HG03571 (cell line): ENCODE data around the gene RDX.
"Not testable (repeated sequence)": the region's sequence is repeated elsewhere in the genome, so short reads cannot be mapped to it uniquely, and the experiment has no call there.

Experiments
- ATAC-seq: cut with Tn5 transposase; IDR thresholded peaks from one replicate; pipeline ENCODE4 v1.9.1; 2021; ENCODE audit not compliant: unreplicated experiment

RDX gene

DNA sequence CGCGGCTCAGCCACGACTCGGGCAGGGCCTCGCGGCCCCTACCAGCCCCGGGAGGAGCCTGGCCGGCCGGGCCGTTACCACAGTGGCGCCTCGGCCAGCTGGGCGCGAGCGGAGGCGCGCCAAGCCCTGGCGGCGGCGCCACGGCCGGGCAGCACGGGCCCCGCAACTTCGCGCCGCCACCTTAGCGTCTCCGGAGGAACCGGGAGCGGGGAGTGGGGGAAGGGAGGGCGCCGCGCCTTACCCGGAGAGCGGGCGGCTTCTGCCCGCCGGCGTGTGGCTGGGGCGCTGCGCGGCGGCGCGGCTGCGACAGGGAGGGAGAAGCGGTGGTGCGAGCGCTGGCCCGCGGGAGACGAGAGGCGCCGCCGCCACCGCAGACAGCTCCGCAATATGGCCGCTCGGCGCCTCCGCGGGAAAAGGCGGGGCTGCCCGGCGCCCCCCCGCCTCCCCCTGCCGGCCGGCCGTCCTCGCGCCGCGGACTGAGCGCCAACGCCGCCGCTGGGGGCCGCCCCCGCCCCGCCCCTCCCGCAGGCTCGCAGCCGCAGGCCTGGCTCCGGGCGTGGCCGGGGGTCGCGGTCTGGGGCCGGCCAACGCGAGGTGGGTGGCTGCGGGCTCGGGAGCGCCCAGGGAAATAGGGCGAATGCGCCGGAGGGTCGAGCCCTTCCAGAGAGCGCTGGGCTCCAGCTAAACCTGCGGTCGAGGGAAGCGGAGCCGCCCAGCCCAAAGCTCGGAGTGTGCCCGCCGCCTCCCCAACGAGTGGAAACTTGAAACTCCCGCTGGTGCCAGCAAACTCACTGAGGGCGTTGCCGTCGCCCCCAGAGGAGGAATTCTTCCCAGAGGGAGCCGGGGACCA lies at the start of gene RDX:
TSS of gene RDX (minus strand) at position 389 of the 850 bp plus-strand sequence. CDS start 16,922 bp downstream, outside the sequence.
- peak; percentile 79 for ATAC-seq

DNA sequence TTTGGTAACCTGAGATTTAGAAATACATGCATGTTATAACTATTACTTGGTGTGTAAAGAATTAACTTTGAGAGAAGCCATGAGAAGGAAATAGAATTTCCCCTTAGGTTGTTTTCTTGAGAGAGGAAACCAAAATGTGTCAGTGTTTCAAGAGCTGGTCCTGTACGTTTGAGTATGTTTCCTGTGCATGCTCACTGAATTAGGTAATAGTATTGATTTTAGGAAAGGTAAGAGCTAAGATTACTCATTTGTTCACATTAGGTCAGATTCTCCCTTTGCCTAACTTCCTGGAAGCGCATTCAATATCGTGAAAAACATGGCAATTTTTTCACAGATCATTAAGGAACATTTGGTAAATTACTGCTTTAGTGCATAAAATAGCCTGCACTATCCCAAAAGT lies 49.3 kb upstream of the RDX start:
- ATAC-seq, result peak; percentile 43

DNA sequence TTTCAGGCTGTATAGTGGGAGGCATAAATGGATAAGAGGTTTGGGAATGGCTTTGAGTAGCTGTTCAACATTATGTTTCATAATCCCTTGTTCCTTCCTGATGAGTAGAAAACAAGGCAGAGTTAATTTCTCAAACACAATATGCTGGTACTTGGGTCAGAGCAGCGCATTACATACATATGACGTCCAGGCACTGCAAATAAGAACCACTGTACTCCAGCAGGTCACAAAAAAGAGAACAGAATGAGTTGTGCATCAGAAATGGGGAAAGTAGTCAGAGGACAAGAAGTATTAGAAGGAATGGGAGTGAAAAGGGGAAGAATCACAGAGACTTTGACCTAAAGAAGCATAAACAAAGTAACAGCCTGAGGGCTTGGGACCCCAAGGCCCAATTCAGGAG lies 44.0 kb upstream of the RDX start:
- ATAC-seq, result no peak

DNA sequence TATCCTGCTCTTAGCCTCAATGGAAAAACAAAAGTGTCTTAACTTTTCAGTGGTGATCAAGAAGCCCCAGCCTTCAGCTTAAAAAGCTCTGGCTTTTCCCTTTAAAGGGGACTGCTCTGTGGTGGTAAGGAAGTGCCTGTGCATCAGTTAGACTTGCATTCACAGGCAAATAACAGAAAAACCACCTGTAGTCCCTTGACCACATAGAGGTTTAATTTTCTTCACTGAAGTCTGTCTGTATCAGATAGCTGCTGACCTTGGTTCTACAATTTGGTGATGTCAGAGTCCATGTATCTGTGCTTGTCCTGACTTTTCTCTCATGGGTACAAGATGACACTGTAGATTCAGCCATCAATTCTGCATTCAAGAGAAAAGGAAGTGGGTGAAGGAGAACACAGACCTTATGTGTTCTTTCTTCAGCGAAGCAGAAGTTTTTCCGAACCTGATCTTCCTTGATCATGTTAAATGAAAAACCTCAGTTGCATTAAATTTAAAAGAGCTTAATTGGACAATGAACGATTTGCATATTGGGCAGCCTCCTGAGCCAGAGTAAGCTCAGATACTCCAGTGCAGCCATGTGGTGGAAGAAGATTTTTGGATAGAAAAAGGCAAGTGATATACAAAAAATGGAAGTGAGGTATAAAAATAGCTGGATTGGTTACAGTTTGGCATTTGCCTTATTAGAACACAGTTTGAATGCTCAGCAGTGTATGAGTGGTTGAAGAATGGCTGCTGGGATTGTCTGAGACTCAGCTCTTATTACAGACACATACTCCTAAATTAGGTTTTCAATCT lies 43.2 kb upstream of the RDX start:
- ATAC-seq, result no peak

DNA sequence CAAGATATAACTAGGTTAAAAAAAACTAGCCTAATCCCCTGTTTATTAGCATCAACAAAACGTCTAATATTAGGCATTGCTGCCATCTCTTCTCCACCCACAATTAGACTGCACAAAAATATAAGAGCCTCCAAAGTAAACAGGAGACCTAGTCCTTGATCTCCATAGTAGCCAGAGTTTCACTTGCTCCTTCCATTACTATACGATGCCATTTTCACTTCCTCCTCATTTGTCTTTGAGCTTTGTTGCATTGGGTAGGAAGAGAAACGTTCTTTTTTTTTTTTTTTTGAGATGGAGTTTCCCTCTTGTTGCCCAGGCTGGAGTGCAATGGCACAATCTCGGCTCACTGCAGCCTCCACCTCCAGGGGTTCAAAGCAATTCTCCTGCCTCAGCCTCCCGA lies 42.3 kb upstream of the RDX start:
- peak; percentile 50 for ATAC-seq

DNA sequence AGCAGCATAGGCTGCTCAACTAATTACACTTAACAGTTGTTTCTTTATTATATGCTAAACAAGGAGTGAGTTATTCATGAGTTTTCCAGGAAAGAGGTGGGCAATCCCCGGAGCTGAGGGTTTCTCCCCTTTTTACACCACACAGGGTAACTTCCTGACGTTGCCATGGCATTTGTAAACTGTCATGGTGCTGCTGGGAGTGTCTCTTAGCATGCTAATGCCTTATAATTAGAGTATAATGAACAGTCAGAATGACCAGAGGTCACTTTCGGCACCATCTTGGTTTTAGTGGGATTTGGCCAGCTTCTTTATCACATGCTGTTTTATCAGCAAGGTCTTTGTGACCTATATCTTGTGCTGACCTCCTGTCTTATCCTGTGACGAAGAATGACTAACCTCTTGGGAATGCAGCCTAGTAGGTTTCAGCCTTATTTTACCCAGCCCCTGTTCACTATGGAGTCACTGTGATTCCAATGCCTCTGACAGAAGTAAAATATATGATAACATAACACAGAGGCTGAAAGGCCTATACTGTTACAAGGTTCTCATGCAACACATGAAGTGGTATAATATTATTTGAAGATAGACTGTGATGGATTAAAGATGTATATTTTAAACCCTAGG lies 41.3 kb upstream of the RDX start:
- no peak for ATAC-seq

DNA sequence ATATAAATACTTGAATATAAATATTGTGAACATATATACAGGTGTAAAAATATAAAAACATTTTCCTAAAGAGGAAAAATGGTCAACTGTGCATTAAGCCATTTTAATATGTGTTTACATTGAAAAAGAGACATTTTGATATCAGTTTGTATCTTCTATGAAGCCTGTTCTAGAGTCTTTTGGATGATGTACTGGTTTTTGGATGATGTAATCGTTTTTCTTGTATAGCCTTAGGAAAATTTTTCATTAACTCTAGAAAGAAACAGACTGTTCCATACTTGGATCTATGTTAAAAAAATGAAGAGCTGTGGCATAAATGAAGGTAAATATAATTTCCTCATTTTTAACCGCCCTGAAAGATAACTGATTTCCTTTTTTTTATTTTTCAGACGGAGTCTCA lies 39.6 kb upstream of the RDX start:
- ATAC-seq, result no peak

DNA sequence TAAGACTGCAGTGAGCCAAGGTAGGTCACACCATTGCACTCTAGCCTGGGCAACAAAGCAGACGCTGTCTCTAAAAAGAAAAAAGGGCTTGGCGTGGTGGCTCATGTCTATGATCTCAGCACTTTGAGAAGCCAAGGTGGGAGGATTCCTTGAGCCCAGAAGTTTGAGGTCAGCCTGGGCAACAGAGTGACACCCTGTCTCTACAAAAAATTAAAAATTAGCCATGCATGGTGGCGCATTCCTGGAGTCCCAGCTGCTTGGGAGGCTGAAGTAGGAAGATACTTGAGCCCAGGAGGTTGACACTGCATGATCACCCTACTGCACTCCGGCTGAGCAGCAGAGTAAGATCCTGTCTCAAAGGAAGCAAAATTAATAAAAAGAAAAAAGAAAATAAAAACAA lies 38.9 kb upstream of the RDX start:
- ATAC-seq, result no peak

DNA sequence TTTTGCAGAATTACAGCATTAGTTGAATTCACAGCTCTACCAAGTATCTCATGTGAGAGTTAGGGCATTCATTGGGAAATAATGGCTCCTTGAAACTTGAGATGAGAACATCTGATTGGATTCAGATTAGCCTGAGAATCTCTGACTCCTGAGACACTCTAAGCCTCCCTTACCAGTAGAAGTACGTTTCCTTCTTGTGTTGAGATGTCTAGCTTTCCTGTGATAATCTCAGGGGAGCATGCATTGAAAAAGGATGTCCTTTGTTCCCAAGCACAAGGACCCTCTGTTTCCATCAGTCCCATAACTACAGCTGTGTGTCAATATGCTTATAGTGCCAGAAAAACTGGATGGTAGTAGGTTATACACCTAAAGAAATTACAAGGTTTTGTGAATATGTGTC lies 35.2 kb upstream of the RDX start:
- ATAC-seq, result no peak

DNA sequence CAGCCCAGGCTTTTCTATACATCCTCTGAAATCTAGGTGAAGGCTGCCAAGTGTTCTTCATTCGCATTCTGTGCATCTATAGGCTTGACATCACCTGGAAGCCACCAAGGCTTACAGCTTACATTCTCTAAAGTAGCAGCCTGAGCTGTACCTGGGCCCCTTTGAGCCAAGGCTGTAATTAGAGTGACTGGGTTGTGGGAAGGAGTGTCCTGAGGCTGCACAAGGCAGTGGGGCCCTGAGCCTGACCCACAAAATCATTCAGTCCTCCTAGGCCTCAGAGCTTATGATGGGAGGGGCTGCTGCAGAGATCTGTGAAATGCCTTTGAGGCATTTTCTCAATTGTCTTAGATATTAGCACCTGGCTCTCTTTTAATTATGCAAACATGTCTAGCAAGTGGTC lies 33.0 kb upstream of the RDX start:
- no peak for ATAC-seq

DNA sequence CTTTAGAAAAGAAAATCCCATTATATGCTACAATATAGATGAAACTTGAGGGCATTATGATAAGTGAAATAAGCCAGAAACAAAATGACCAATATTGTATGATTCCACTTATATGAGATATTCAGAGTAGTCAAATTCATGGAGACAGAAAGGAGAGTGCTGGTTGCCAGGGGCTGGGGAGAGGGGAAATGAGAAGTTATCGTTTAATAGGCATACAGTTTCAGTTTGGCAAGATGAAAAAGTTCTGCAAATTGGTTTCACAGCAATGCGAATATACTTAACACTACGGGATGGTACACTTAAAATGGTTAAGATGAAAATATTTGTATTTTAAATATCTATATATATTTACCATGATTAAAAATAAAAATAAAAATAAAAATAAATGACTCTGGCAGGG lies 31.1 kb upstream of the RDX start:
- ATAC-seq, result no peak

DNA sequence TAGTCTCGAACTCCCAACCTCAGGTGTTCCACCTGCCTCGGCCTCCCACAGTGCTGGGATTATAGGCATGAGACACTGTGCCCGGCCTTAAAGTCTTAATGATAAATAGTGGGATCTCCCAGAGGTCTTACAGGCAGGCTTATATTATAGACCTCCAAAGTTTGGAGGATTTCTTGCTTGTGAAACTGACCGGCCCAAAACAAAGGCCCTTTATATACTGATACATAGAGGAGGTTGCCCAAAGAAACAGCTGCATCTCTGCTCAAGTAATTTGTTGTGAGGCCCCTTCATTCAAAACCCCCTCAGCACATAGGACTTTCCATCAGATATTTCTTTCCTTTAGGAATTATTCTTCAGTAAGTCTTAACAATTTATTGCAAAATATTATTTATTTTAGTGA lies 27.4 kb upstream of the RDX start:
- no peak for ATAC-seq

DNA sequence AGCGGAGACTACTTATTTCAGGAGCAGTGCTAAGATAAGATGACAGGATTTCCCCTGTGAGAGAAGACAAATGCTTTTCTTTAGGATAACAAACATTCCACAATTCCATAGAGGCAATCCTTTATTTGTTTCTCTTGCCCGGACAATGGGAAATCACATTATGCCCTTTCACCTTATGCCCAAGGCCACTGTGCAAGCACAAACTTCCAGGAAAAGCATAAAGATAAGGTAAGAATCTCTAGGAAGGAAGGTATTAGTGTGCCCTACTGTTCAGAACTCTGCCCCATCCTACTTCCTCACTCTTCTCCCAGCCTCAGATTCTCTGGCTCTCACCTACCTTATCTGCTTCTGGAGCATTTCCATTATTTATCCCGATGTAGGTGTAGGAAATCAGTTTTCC lies 23.1 kb upstream of the RDX start:
- no peak for ATAC-seq

DNA sequence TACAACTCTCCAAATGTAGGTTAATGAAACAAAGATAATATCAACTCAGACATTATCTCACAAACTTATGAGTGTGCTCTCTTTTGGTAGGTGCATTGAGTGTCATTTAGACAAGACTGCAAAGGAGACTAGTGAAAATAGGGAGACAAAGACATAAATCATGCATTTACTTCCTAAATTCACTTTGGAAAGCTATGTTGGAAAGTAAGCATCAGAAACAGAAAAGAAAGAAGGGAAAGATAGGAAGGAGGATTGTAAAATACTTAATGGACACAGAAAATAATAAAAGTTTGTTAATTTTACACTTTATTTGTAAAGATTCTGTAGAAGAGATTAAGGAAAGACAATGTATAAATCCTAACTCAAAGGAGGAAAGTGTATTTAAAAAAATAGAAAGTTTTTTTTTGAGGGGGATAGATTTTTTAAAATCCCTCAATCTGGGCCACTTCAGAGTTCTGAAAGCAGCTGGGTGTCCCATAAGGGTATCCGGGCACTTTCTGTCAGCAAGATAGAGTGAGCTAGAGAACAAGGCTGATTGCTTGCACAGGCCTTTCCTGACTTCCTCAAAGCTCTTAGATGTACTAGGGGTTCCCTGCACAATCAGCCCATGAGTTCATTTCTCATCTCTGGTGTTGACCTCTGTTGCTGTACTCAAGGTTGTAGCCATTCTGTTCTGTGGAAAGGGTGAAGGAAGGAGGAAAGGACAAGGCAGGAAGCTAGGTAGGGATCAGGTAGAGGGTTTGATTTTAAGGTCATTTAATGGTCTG lies 22.4 kb upstream of the RDX start:
- no peak for ATAC-seq

DNA sequence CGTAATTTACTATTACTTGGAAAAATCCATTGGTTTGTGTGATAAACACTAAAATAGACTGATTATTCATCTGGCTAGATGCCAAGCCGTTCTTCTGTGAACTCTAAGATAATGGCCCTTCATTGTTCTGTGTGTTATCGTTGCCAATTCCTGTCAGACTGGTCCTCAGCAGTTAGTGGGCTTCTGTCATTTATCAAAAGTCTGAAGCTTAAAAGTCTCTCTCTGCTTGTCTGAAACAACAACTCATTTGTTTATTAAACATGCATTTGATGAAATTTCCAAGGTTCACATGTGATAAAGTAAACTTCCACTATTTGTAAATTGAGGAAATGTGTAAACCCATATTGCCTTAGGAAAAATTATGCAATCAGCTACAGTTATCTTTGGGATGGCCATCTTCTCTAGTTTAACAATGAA lies 21.1 kb upstream of the RDX start:
- no peak for ATAC-seq

DNA sequence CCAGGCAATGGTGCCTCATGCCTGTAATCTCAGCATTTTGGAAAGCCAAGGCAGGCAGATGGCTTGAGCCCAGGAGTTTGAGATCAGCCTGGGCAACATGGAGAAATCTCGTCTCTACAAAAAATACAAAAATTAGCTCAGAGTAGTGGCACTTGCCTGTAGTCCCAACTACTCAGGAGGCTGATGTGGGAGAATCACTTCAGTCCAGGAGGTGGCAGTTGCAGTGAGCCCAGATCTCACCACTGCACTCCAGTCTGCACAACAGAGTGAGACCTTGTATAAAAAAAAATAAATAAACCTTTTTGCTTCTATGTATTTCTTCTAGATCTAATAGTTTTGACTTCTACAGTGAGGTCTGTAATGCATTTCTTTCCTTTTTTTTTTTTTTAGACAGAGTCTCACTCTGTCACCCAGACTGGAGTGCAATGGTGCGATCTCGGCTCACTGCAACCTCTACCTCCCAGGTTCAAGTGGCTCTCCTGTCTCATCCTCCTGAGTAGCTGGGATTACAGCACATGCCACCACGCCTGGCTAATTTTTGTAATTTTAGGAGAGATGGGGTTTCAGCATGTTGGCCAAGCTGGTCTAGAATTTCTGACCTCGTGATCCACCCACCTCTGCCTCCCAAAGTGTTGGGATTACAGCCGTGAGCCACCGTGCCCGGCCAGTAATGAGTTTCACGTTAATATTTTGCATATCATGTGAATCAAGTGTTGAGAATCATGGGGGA lies 18.1 kb upstream of the RDX start:
- no peak for ATAC-seq

DNA sequence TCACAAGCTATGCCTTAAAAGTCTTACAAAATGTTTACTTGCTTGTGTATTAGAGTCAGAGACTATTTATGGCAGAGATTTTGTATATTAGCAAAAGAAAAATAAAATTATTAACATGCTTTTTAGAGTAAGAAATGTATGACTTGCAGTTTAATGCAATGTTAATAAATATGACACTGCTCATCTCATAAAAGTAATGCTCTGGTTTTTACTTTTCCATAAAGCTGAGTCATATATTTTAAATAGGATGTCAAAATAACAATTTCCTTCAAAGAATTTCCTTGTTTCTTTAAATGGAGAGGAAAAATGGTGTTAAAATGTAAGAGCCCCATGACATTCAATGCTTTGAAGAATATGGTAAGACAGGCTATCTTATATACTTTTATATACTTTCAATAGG lies 16.3 kb upstream of the RDX start:
- no peak for ATAC-seq

DNA sequence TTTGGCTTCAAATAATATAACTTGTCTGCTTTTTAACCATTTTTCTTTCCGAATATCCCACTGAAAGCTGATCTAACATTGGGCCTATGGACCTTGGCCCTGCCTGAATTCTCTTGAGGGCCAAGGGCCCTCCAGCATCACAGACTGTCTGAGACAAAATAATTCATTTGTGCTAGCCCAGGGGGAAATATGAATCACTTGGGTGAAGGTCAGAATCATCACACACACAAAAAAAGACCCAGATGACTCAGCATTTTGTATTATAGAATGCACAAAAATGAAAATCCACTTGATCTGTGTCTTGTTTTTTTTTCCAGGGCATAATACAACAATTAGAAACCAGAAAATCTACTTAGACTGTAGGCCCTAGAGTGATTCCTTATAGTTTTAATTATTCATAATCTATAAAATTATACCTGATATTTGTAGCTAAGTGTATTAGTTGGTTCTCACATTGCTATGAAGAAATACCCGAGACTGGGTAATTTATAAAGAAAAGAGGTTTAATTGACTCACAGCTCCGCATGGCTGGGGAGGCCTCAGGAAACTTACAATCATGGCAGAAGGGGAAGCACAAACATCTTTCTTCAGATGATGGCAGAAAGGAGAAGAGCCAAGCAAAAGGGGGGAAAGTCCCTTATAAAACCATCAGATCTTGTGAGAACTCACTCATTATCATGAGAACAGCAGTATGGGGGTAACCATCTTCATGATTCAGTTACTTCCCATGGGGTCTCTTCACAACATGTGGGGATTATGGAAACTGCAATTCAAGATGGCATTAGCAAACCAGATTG lies 15.6 kb upstream of the RDX start:
- no peak for ATAC-seq

DNA sequence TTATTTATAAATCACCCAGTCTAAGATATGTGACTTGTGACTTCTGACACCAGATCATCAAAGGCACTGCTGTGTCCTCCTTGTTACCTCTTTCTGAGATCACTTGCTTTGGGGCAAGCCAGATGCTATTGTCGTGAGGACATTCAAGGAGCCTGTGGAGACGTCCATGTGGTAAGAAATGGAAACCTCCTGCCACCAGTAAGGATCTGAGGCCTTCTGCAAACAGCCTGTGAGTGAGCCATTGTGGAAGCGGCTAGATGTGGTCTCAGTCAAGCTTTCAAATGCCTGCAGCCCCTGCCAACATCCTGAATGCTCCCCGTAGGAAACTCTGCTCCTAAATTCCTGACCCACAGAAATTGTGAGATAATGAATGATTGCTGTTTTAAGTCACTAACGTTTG lies 11.7 kb upstream of the RDX start:
- no peak for ATAC-seq

DNA sequence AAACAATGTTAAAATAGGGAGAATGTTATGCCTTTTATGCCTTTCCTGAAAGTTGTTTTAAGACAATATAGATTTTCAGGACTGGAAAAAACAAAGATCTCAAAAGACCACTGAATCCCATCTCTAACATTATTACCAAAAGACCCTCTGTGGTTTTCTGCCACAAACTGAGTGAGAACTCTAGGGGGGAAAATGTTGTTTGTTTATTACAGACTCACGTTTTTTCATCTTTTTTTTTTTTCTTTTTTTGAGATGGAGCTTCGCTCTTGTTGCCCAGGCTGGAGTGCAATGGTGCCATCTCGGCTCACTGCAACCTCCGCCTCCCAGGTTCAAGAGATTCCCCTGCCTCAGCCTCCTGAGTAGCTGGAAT lies 9.6 kb upstream of the RDX start:
- ATAC-seq, result not testable (repeated sequence)
